OCI-LY7 (cell line): ENCODE measurements around the gene PPM1M. TPM values are rescaled to one million over a fixed set of nuclear protein-coding genes. Genes with fewer than 3 reads are reported as not detected.

Source experiments
- BruUV-seq: library from RNA; stranded (reverse); fragments of 400-500 nt; replicated peaks from 2 replicates; lab custom pipeline; 2021; lab: Mats Ljungman, UMichigan
- CTCF ChIA-PET: fragments of 300-600 bp; sonication (Branson Sonifier 250); formaldehyde crosslinking; loops from one replicate; lab custom pipeline; 2022; ENCODE audit warnings: antibody characterized with exemption; ENCODE audit not compliant: unreplicated experiment; lab: Charles Lee
- POLR2A ChIA-PET: fragments of 300-600 bp; sonication (Branson Sonifier 250); formaldehyde crosslinking; loops from one replicate; lab custom pipeline; 2022; ENCODE audit warnings: antibody characterized with exemption; lab: Charles Lee
- DNase-seq: peaks from one replicate; pipeline ENCODE4 v3.0.0-alpha.2; 2015; ENCODE audit warnings: low spot score
- H2AFZ ChIP-seq: fragments of 200-600 bp; sonication (generic), shearing (Covaris generic); 2 replicates; pipeline ENCODE4 v1.6.1; 2014; ENCODE audit warnings: mild to moderate bottlenecking, antibody characterized with exemption, low read length, moderate library complexity
- H3K27ac ChIP-seq: fragments of 200-600 bp; sonication (generic); 2 replicates; pipeline ENCODE4 v1.5.1; 2014; ENCODE audit warnings: mixed run types, low read depth, mild to moderate bottlenecking, moderate library complexity, low read length, inconsistent platforms; ENCODE audit not compliant: poor library complexity, severe bottlenecking
- H3K36me3 ChIP-seq: fragments of 200-600 bp; sonication (generic); 2 replicates; pipeline ENCODE4 v1.6.1; 2014; ENCODE audit warnings: mild to moderate bottlenecking, antibody characterized with exemption, low read length, moderate library complexity, mixed read lengths; ENCODE audit not compliant: insufficient read depth
- H3K4me1 ChIP-seq: fragments of 200-600 bp; sonication (generic); 2 replicates; pipeline ENCODE4 v1.5.1; 2014; ENCODE audit warnings: mild to moderate bottlenecking, low read length; ENCODE audit not compliant: insufficient read depth, poor library complexity, severe bottlenecking
- H3K4me2 ChIP-seq: fragments of 200-600 bp; sonication (generic); 2 replicates; pipeline ENCODE4 v1.6.1; 2014; ENCODE audit warnings: mild to moderate bottlenecking, low read length
- H3K4me3 ChIP-seq: fragments of 200-600 bp; sonication (generic); 2 replicates; pipeline ENCODE4 v1.5.1; 2014; ENCODE audit warnings: mild to moderate bottlenecking, low read depth, low read length; ENCODE audit not compliant: poor library complexity, severe bottlenecking
- H3K79me2 ChIP-seq: fragments of 200-600 bp; sonication (generic); 2 replicates; pipeline ENCODE4 v1.6.1; 2016; ENCODE audit warnings: low read depth, mild to moderate bottlenecking, low read length, moderate library complexity, mixed read lengths; ENCODE audit not compliant: insufficient read depth
- H3K9me2 ChIP-seq: fragments of 200-600 bp; sonication (generic); 2 replicates; pipeline ENCODE4 v1.6.1; 2016; ENCODE audit warnings: mild to moderate bottlenecking, low read length, mixed read lengths; ENCODE audit not compliant: insufficient read depth
- H3K9me3 ChIP-seq: fragments of 200-600 bp; sonication (generic); 2 replicates; pipeline ENCODE4 v1.6.1; 2014; ENCODE audit warnings: mild to moderate bottlenecking, mixed run types, low read length, mixed read lengths
- H4K20me1 ChIP-seq: fragments of 200-600 bp; sonication (generic); 2 replicates; pipeline ENCODE4 v1.6.1; 2014; ENCODE audit warnings: mild to moderate bottlenecking, antibody characterized with exemption, low read length, moderate library complexity, mixed read lengths; ENCODE audit not compliant: insufficient read depth
- CTCF ChIP-seq: fragments of 200-600 bp; sonication (generic); conservative IDR thresholded peaks from 2 replicates; pipeline ENCODE4 v1.5.1; 2014; ENCODE audit warnings: mild to moderate bottlenecking, antibody characterized with exemption, low read length, moderate library complexity, mixed read lengths
- EZH2phosphoT487 ChIP-seq: fragments of 200-600 bp; sonication (generic); IDR thresholded peaks from 2 replicates; pipeline ENCODE4 v1.6.1; 2018; ENCODE audit warnings: low read depth, borderline replicate concordance, mild to moderate bottlenecking, mixed run types, antibody characterized with exemption, low read length, moderate library complexity, mixed read lengths
- intact Hi-C: fragments of 100-400 bp; cut with micrococcal nuclease; formaldehyde crosslinking; loops from one replicate; pipeline ENCODE4 v1.10.0; 2022; ENCODE audit not compliant: unreplicated experiment
- total RNA-seq, 2 experiments: library from RNA; depleted of rRNA in 1 of 2; stranded (reverse); fragments of >200 nt in 1 of 2; shearing (Covaris generic) in 1 of 2; gene quantifications; 2 replicates each; pipeline ENCODE4 v1.2.3, GENCODE V29; 2014 to 2022

Gene PPM1M
- total RNA-seq, 2 experiments from 2014 or later: 4.4 to 15.6 TPM

DNA sequence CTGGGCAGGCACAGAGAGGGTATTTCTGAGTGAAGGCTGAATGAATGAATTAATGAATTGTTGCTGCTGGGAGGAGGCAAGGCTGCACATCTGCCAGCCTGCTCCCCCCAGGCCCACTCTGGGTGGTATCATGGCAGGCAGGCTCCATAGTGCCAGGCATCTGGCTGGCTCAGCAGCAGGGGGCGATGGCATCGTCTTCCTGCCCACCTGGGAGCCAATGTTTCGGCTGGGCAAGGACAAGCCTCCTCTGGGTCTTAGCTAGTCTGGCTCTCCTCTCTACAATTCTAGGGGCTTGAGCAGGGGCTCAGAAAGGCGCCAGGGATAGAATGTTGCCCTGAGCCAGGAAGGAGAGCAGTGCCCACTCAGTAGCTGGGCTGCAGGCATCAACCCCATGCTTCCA is 18.4 kb upstream of the PPM1M start:
- CTCF ChIA-PET: no interaction called here
- BruUV-seq: no TSS peak
- Histone ChIP-seq H3K4me1 (peaks cover 39% of the 10 kb centered on the region), H3K27ac (peak overlapping the region; percentile 91), H3K4me2 (peak overlapping the region; percentile 90), H3K9me3 (no peaks in the 10 kb centered on the region), H4K20me1 (no peaks in the 10 kb centered on the region), H2AFZ (no peak overlapping the region), H3K9me2 (no peaks in the 10 kb centered on the region), H3K79me2 (peaks cover 22% of the 10 kb centered on the region; the same call in 1 of the 2 replicates), H3K36me3 (peaks cover 54% of the 10 kb centered on the region), H3K4me3 (no peak overlapping the region)
- POLR2A ChIA-PET: interaction anchor here (0.7 to 1.0 kb wide), 2 partner anchors 15 to 111 kb away, joined by 3 read pairs; no protein-coding TSS in a partner anchor
- intact Hi-C loops: loop anchor here (5.0 kb wide), 2 partner anchors 75 to 220 kb away; partner anchors contain the start of genes POC1A and SEMA3G
- TF ChIP-seq CTCF (peak; percentile 45), EZH2phosphoT487 (no peak)
- DNase-seq: no peak

- Histone ChIP-seq H3K79me2 (peaks cover 22% of the 10 kb centered on the region; the same call in 1 of the 2 replicates), H3K4me1 (peaks cover 39% of the 10 kb centered on the region), H3K36me3 (peaks cover 53% of the 10 kb centered on the region), H2AFZ (no peak overlapping the region), H3K4me2 (no peak overlapping the region), H3K9me3 (no peaks in the 10 kb centered on the region), H4K20me1 (no peaks in the 10 kb centered on the region), H3K4me3 (no peak overlapping the region), H3K9me2 (no peaks in the 10 kb centered on the region), H3K27ac (peak overlapping the region; percentile 91)
- ChIA-PET POLR2A (no interaction called here), CTCF (no interaction called here)
- intact Hi-C loops: loop anchor here (5.0 kb wide), 2 partner anchors 75 to 220 kb away; partner anchors contain the start of genes POC1A and SEMA3G
- TF ChIP-seq EZH2phosphoT487: no peak
- no peak for TF ChIP-seq CTCF
- no peak for DNase-seq
- BruUV-seq: no TSS peak
Observed at GRCh38 chr3:52227766-52228165, 17.8 kb upstream of the PPM1M start.

GRCh38 chr3:52228266-52228665 is 17.3 kb upstream of the PPM1M start:
- DNase-seq: no peak
- no TSS peak for BruUV-seq

More at GRCh38 chr3:52228266-52228665, 17.3 kb upstream of the PPM1M start:
- peaks cover 21% of the 10 kb centered on the region; the same call in 1 of the 2 replicates for H3K79me2 ChIP-seq
- H4K20me1 ChIP-seq: no peaks in the 10 kb centered on the region
- intact Hi-C loops: loop anchor here (5.0 kb wide), 2 partner anchors 76 to 219 kb away; partner anchors contain the start of genes POC1A and SEMA3G
- peaks cover 48% of the 10 kb centered on the region for H3K36me3 ChIP-seq
- CTCF ChIA-PET: no interaction called here
- H3K4me1 ChIP-seq: peaks cover 39% of the 10 kb centered on the region
- TF ChIP-seq CTCF (no peak), EZH2phosphoT487 (no peak)
- H3K9me2 ChIP-seq: no peaks in the 10 kb centered on the region
- POLR2A ChIA-PET: no interaction called here
- H3K9me3 ChIP-seq: no peaks in the 10 kb centered on the region
- H3K4me2 ChIP-seq: no peak overlapping the region
- H2AFZ ChIP-seq: no peak overlapping the region
- H3K27ac ChIP-seq: no peak overlapping the region
- H3K4me3 ChIP-seq: no peak overlapping the region
